LoVo (cell line): ENCODE measurements around the gene SPI1.

Experiments used
- DNase-seq: peaks from one replicate; pipeline ENCODE4 v3.0.0-alpha.2; 2016; ENCODE audit warnings: low spot score

Gene SPI1

GRCh38 chr11:47357985-47358730 is 20.2 kb downstream of the SPI1 start:
- DNase-seq = no peak

GRCh38 chr11:47356998-47357329 is 21.4 kb downstream of the SPI1 start:
- no peak for DNase-seq

GRCh38 chr11:47356129-47356997 is 22.0 kb downstream of the SPI1 start:
- no peak for DNase-seq

GRCh38 chr11:47355283-47356128 is 22.8 kb downstream of the SPI1 start:
- peak; percentile 95 for DNase-seq

GRCh38 chr11:47354913-47355282 is 23.4 kb downstream of the SPI1 start:
- no peak for DNase-seq

GRCh38 chr11:47353978-47354774 is 24.2 kb downstream of the SPI1 start:
- no peak for DNase-seq

- no peak for DNase-seq
Measured at GRCh38 chr11:47352556-47352955, 25.8 kb downstream of the SPI1 start, which contains the start of gene MYBPC3. Gene MYBPC3, minus strand, starts transcription at chr11:47352702. Its CDS starts 55 bp downstream, at chr11:47352647.

GRCh38 chr11:47351156-47352126 is 26.9 kb downstream of the SPI1 start:
- no peak for DNase-seq

- no peak for DNase-seq
Measured at GRCh38 chr11:47350315-47350714, 28.0 kb downstream of the SPI1 start.

GRCh38 chr11:47349521-47350095 is 28.7 kb downstream of the SPI1 start:
- no peak for DNase-seq

- no peak for DNase-seq
Measured at GRCh38 chr11:47348859-47349258, 29.5 kb downstream of the SPI1 start.

- DNase-seq = no peak
Measured at GRCh38 chr11:47348131-47348802, 30.1 kb downstream of the SPI1 start.

- DNase-seq = no peak
Measured at GRCh38 chr11:47347137-47347536, 31.2 kb downstream of the SPI1 start.

- no peak for DNase-seq
Measured at GRCh38 chr11:47345890-47346563, 32.3 kb downstream of the SPI1 start.

GRCh38 chr11:47342854-47343253 is 35.5 kb downstream of the SPI1 start:
- DNase-seq = no peak

- DNase-seq = no peak
Measured at GRCh38 chr11:47342036-47342803, 36.1 kb downstream of the SPI1 start.

- no peak for DNase-seq
Measured at GRCh38 chr11:47340980-47341775, 37.2 kb downstream of the SPI1 start.
